GM12878 (cell line): ENCODE measurements around the gene RAD18. TPM values are rescaled to one million over a fixed set of nuclear protein-coding genes. Genes with fewer than 3 reads are reported as not detected.

Experiments
- ATAC-seq: fragments of 200-7000 bp; cut with Tn5 transposase; 3 replicates; pipeline ENCODE4 v1.9.1; 2020; ENCODE audit warnings: mild to moderate bottlenecking, moderate library complexity
- BruUV-seq: library from RNA; stranded (reverse); fragments of 400-500 nt; replicated peaks from 2 replicates; lab custom pipeline; 2021; lab: Mats Ljungman, UMichigan
- CTCF ChIA-PET: fragments of 300-600 bp; sonication (Branson Sonifier 250); formaldehyde crosslinking; extraction: SDS; loops from one replicate; lab custom pipeline; 2021; ENCODE audit warnings: inconsistent platforms; lab: Yijun Ruan, JAX
- POLR2A ChIA-PET: fragments of 350-600 bp; formaldehyde crosslinking; extraction: SDS; loops from one replicate; lab custom pipeline; 2021; ENCODE audit warnings: inconsistent platforms; lab: Charles Lee
- RAD21 ChIA-PET: fragments of 300-600 bp; sonication (Branson Sonifier 250); formaldehyde crosslinking; loops from one replicate; lab custom pipeline; 2023; ENCODE audit warnings: antibody characterized with exemption; ENCODE audit not compliant: unreplicated experiment; lab: Charles Lee
- SMC1A ChIA-PET: fragments of 300-600 bp; sonication (Branson Sonifier 250); formaldehyde crosslinking; loops from one replicate; lab custom pipeline; 2023; ENCODE audit not compliant: unreplicated experiment, uncharacterized antibody; lab: Charles Lee
- DNase-seq: peaks from one replicate; pipeline ENCODE4 v3.0.0-alpha.2; 2011; ENCODE audit warnings: low read depth, low spot score
- FAIRE-seq: peaks from 3 replicates; lab custom pipeline; 2011; peaks lifted over from hg19 to GRCh38; lab: Jason Lieb, UNC
- H2AFZ ChIP-seq: 2 replicates; pipeline ENCODE4 v1.6.0; 2011; ENCODE audit warnings: low read depth, low read length, control low read depth; ENCODE audit not compliant: control insufficient read depth
- H3K27ac ChIP-seq: 2 replicates; pipeline ENCODE4 v1.5.1; 2011; ENCODE audit warnings: control low read depth; ENCODE audit not compliant: control insufficient read depth, insufficient read depth
- H3K27me3 ChIP-seq, 2 experiments: replicated peaks in 1 of 2; 2 replicates each; pipeline versions ENCODE4 v1.6.0 to v1.6.1; 2011; ENCODE audit warnings: low read length in 1 of 2; ENCODE audit not compliant: control insufficient read depth in 2 of 2, insufficient read depth in 2 of 2
- H3K36me3 ChIP-seq, 2 experiments: 2 replicates each; pipeline ENCODE4 v1.5.1; 2011; ENCODE audit warnings: low read length in 1 of 2; ENCODE audit not compliant: control insufficient read depth in 2 of 2, insufficient read depth in 2 of 2
- H3K4me1 ChIP-seq: 2 replicates; pipeline ENCODE4 v1.6.1; 2011; ENCODE audit warnings: mild to moderate bottlenecking, low read length, moderate library complexity, mixed read lengths; ENCODE audit not compliant: control insufficient read depth, insufficient read depth
- H3K4me2 ChIP-seq: 2 replicates; pipeline ENCODE4 v1.6.0; 2011; ENCODE audit warnings: control low read depth; ENCODE audit not compliant: control insufficient read depth, insufficient read depth
- H3K4me3 ChIP-seq: fragments of 200-600 bp; sonication (generic); 2 replicates; pipeline ENCODE4 v1.5.1; 2016
- H3K79me2 ChIP-seq: 2 replicates; pipeline ENCODE4 v1.6.0; 2011; ENCODE audit warnings: low read length; ENCODE audit not compliant: control insufficient read depth, insufficient read depth
- H3K9ac ChIP-seq: 2 replicates; pipeline ENCODE4 v1.8.0; 2011; ENCODE audit warnings: low read length, control low read depth, mixed read lengths; ENCODE audit not compliant: control insufficient read depth, insufficient read depth
- H3K9me3 ChIP-seq: replicated peaks from 3 replicates; pipeline ENCODE4 v1.5.1; 2011; ENCODE audit warnings: mild to moderate bottlenecking, low read length; ENCODE audit not compliant: control insufficient read depth, insufficient read depth
- H4K20me1 ChIP-seq: 2 replicates; pipeline ENCODE4 v1.6.0; 2011; ENCODE audit not compliant: control insufficient read depth, insufficient read depth
- BRCA1 ChIP-seq: IDR thresholded peaks from 2 replicates; pipeline ENCODE4 v1.6.1; 2011; ENCODE audit warnings: low read depth, low read length, improper control_type of control experiment
- CHD1 ChIP-seq: IDR thresholded peaks from 2 replicates; pipeline ENCODE4 v1.6.1; 2012; ENCODE audit warnings: low read depth, low read length, improper control_type of control experiment
- EED ChIP-seq: sonication (generic); IDR thresholded peaks from 2 replicates; pipeline ENCODE4 v1.6.1; 2016; ENCODE audit warnings: antibody characterized with exemption, low read depth
- IKZF2 ChIP-seq, 2 experiments: fragments of 450-650 bp; IDR thresholded peaks; 2 replicates each; pipeline ENCODE4 v1.6.1; 2017; ENCODE audit warnings: mild to moderate bottlenecking in 2 of 2, moderate library complexity in 2 of 2
- PAX5 ChIP-seq: IDR thresholded peaks from 2 replicates; pipeline ENCODE4 v1.6.1; 2011; ENCODE audit warnings: low read depth, low read length, borderline replicate concordance
- PKNOX1 ChIP-seq: fragments of 450-650 bp; IDR thresholded peaks from 2 replicates; pipeline ENCODE4 v1.6.1; 2016; ENCODE audit warnings: mild to moderate bottlenecking
- POLR2AphosphoS5 ChIP-seq: IDR thresholded peaks from 2 replicates; pipeline ENCODE4 v1.6.1; 2011; ENCODE audit warnings: mild to moderate bottlenecking, low read length, inconsistent platforms
- SIN3A ChIP-seq: IDR thresholded peaks from 2 replicates; pipeline ENCODE4 v1.6.1; 2012; ENCODE audit warnings: low read depth, low read length, improper control_type of control experiment
- SRF ChIP-seq, 2 experiments: IDR thresholded peaks; 2 replicates each; pipeline ENCODE4 v1.6.1; 2011; ENCODE audit warnings: low read depth in 2 of 2, low read length in 2 of 2, mild to moderate bottlenecking in 1 of 2, moderate library complexity in 1 of 2
- TARDBP ChIP-seq: IDR thresholded peaks from 2 replicates; pipeline ENCODE4 v1.6.1; 2016; ENCODE audit warnings: borderline replicate concordance
- ZBTB33 ChIP-seq: fragments of 450-650 bp; IDR thresholded peaks from 2 replicates; pipeline ENCODE4 v1.6.1; 2017; ENCODE audit warnings: mild to moderate bottlenecking
- ZNF24 ChIP-seq: fragments of 450-650 bp; IDR thresholded peaks from 2 replicates; pipeline ENCODE4 v1.6.1; 2017; ENCODE audit warnings: antibody characterized with exemption, mild to moderate bottlenecking
- WGBS: methylation state at CpG from one replicate; pipeline ENCODE4 v1.1.6; 2016; ENCODE audit warnings: low lambda C conversion rate; ENCODE audit not compliant: insufficient replicate concordance, insufficient coverage; ENCODE audit errors: missing lambda C conversion rate; 5-methylcytosine and 5-hydroxymethylcytosine counted together
- in situ Hi-C: fragments of 300-500 bp; cut with MboI; formaldehyde crosslinking; loops from 9 replicates; pipeline ENCODE4 v1.14.3; 2018; ENCODE audit warnings: mixed read lengths
- intact Hi-C: fragments of 100-400 bp; cut with micrococcal nuclease; formaldehyde crosslinking; loops from one replicate; pipeline ENCODE4 v1.14.2; 2022; ENCODE audit not compliant: unreplicated experiment
- polyA plus RNA-seq, 11 experiments: library from polyadenylated mRNA; depleted of rRNA in 4 of 11; unstranded in 6 of 11; stranded (reverse) in 5 of 11; fragments of >200 nt; fragmentation: Nextera tagmentation in 4 of 11; fragmentation: Illumina TruSeq in 1 of 11; extraction: Ambion mirVana in 4 of 11; extraction: Trizol in 1 of 11; gene quantifications; 1 replicate in 1 of 11; 2 replicates in 10 of 11; pipeline versions ENCODE4 v1.2.1 to v1.2.3, GENCODE V29; 2011 to 2016; ENCODE audit warnings: inconsistent platforms in 2 of 11, missing spikeins in 2 of 11, low read depth in 1 of 11
- total RNA-seq, 4 experiments: library from RNA; depleted of rRNA in 3 of 4; stranded (reverse); fragments of >200 nt in 3 of 4; fragmentation: Illumina TruSeq in 1 of 4; extraction: Trizol in 1 of 4; gene quantifications; 2 replicates each; pipeline versions ENCODE4 v1.2.1 to v1.2.3, GENCODE V29; 2013 to 2021

The RAD18 gene
- total and polyA plus RNA-seq, 10 of the 15 experiments (the other 5 are each of a cell fraction or from before 2014, with no cell fraction given), result 8.7 to 38.6 (median 19.2) TPM

- CTCF ChIA-PET, result interaction anchor here (1.0 to 1.7 kb wide), 2 partner anchors 17 to 183 kb away, joined by 3 to 5 read pairs; partner anchors contain the start of gene OXTR
- H3K36me3 ChIP-seq, result peaks cover 0 to under 1% of the 10 kb centered on the region in 2 experiments; a peak in 2 of 4 replicates
- H3K9ac ChIP-seq, result no peak overlapping the region
- no peak for FAIRE-seq
- intact Hi-C loops, result no loop called here
- no peaks in the 10 kb centered on the region for H3K9me3 ChIP-seq
- H3K27me3 ChIP-seq, result no peaks in the 10 kb centered on the region
- ATAC-seq, result no peak
- no peak overlapping the region for H3K4me2 ChIP-seq
- H3K27ac ChIP-seq, result no peak overlapping the region
- no peak for DNase-seq
- RAD21 ChIA-PET, result no interaction called here
- H3K79me2 ChIP-seq, result peaks cover 35% of the 10 kb centered on the region
- POLR2A ChIA-PET, result no interaction called here
- H2AFZ ChIP-seq, result no peak overlapping the region
- peaks cover 8% of the 10 kb centered on the region; the same call in 1 of the 2 replicates for H3K4me1 ChIP-seq
- SMC1A ChIA-PET, result interaction anchor here (1.2 kb wide), 2 partner anchors 16 to 17 kb away, joined by 3 read pairs; no protein-coding TSS in a partner anchor
- no peak for TF ChIP-seq BRCA1
- in situ Hi-C loops, result no loop called here
- no peak overlapping the region for H3K4me3 ChIP-seq
- no TSS peak for BruUV-seq
- no peaks in the 10 kb centered on the region for H4K20me1 ChIP-seq
These were observed 11.1 kb downstream of the RAD18 start for GRCh38 chr3:8952130-8952529.

- ChIA-PET CTCF (interaction anchor here (0.7 to 1.5 kb wide), 3 partner anchors 8 to 822 kb away, joined by 3 to 4 read pairs (median 3); no protein-coding TSS in a partner anchor), RAD21 (no interaction called here), POLR2A (interaction anchor here (0.9 kb wide), 1 partner anchor 9 kb away, joined by 4 read pairs; no protein-coding TSS in a partner anchor), SMC1A (no interaction called here)
- H3K27me3 ChIP-seq, result no peaks in the 10 kb centered on the region
- ATAC-seq (no peak), FAIRE-seq (no peak), DNase-seq (no peak)
- 82% methylated on average over 3 of the region's 3 CpGs for WGBS
- no peaks in the 10 kb centered on the region; the same call in 2 of the 3 replicates for H3K9me3 ChIP-seq
- H3K4me1 ChIP-seq, result no peaks in the 10 kb centered on the region
- in situ Hi-C loops (no loop called here), intact Hi-C loops (no loop called here)
- no peak overlapping the region for H3K27ac ChIP-seq
- no peak overlapping the region for H3K4me3 ChIP-seq
- no peak overlapping the region for H2AFZ ChIP-seq
- no TSS peak for BruUV-seq
- H4K20me1 ChIP-seq, result no peaks in the 10 kb centered on the region
- H3K36me3 ChIP-seq, result peaks cover 4 to 18% of the 10 kb centered on the region in 2 experiments
- peaks cover 4% of the 10 kb centered on the region for H3K79me2 ChIP-seq
- H3K4me2 ChIP-seq, result no peak overlapping the region
- H3K9ac ChIP-seq, result no peak overlapping the region
- TF ChIP-seq PAX5 (no peak), TARDBP (no peak), EED (no peak), ZBTB33 (no peak), IKZF2 (IDR thresholded peaks at IDR 0.05) (no peak), CHD1 (no peak), POLR2AphosphoS5 (no peak), ZNF24 (no peak), SIN3A (no peak), PKNOX1 (no peak), SRF (IDR thresholded peaks at IDR 0.05; ENCODE audit: low read depth in 2 of 2, low read length in 2 of 2) (no peak)
These were observed 17.2 kb downstream of the RAD18 start for GRCh38 chr3:8945890-8946600.
